GM12878 (cell line): ENCODE measurements around the gene CAMTA1. TPM values are rescaled to one million over a fixed set of nuclear protein-coding genes. Genes with fewer than 3 reads are reported as not detected.

ENCODE experiments used
- ATAC-seq: fragments of 200-7000 bp; cut with Tn5 transposase; 3 replicates; pipeline ENCODE4 v1.9.1; 2020; ENCODE audit warnings: mild to moderate bottlenecking, moderate library complexity
- BruUV-seq: library from RNA; stranded (reverse); fragments of 400-500 nt; replicated peaks from 2 replicates; lab custom pipeline; 2021; lab: Mats Ljungman, UMichigan
- CTCF ChIA-PET: fragments of 300-600 bp; sonication (Branson Sonifier 250); formaldehyde crosslinking; extraction: SDS; loops from one replicate; lab custom pipeline; 2021; ENCODE audit warnings: inconsistent platforms; lab: Yijun Ruan, JAX
- POLR2A ChIA-PET: fragments of 350-600 bp; formaldehyde crosslinking; extraction: SDS; loops from one replicate; lab custom pipeline; 2021; ENCODE audit warnings: inconsistent platforms; lab: Charles Lee
- RAD21 ChIA-PET: fragments of 300-600 bp; sonication (Branson Sonifier 250); formaldehyde crosslinking; loops from one replicate; lab custom pipeline; 2023; ENCODE audit warnings: antibody characterized with exemption; ENCODE audit not compliant: unreplicated experiment; lab: Charles Lee
- SMC1A ChIA-PET: fragments of 300-600 bp; sonication (Branson Sonifier 250); formaldehyde crosslinking; loops from one replicate; lab custom pipeline; 2023; ENCODE audit not compliant: unreplicated experiment, uncharacterized antibody; lab: Charles Lee
- DNase-seq: peaks from one replicate; pipeline ENCODE4 v3.0.0-alpha.2; 2011; ENCODE audit warnings: low read depth, low spot score
- FAIRE-seq: peaks from 3 replicates; lab custom pipeline; 2011; peaks lifted over from hg19 to GRCh38; lab: Jason Lieb, UNC
- H2AFZ ChIP-seq: 2 replicates; pipeline ENCODE4 v1.6.0; 2011; ENCODE audit warnings: low read depth, low read length, control low read depth; ENCODE audit not compliant: control insufficient read depth
- H3K27ac ChIP-seq: 2 replicates; pipeline ENCODE4 v1.5.1; 2011; ENCODE audit warnings: control low read depth; ENCODE audit not compliant: control insufficient read depth, insufficient read depth
- H3K27me3 ChIP-seq, 2 experiments: replicated peaks in 1 of 2; 2 replicates each; pipeline versions ENCODE4 v1.6.0 to v1.6.1; 2011; ENCODE audit warnings: low read length in 1 of 2; ENCODE audit not compliant: control insufficient read depth in 2 of 2, insufficient read depth in 2 of 2
- H3K36me3 ChIP-seq, 2 experiments: 2 replicates each; pipeline ENCODE4 v1.5.1; 2011; ENCODE audit warnings: low read length in 1 of 2; ENCODE audit not compliant: control insufficient read depth in 2 of 2, insufficient read depth in 2 of 2
- H3K4me1 ChIP-seq: 2 replicates; pipeline ENCODE4 v1.6.1; 2011; ENCODE audit warnings: mild to moderate bottlenecking, low read length, moderate library complexity, mixed read lengths; ENCODE audit not compliant: control insufficient read depth, insufficient read depth
- H3K4me2 ChIP-seq: 2 replicates; pipeline ENCODE4 v1.6.0; 2011; ENCODE audit warnings: control low read depth; ENCODE audit not compliant: control insufficient read depth, insufficient read depth
- H3K4me3 ChIP-seq: fragments of 200-600 bp; sonication (generic); 2 replicates; pipeline ENCODE4 v1.5.1; 2016
- H3K79me2 ChIP-seq: 2 replicates; pipeline ENCODE4 v1.6.0; 2011; ENCODE audit warnings: low read length; ENCODE audit not compliant: control insufficient read depth, insufficient read depth
- H3K9ac ChIP-seq: 2 replicates; pipeline ENCODE4 v1.8.0; 2011; ENCODE audit warnings: low read length, control low read depth, mixed read lengths; ENCODE audit not compliant: control insufficient read depth, insufficient read depth
- H3K9me3 ChIP-seq: replicated peaks from 3 replicates; pipeline ENCODE4 v1.5.1; 2011; ENCODE audit warnings: mild to moderate bottlenecking, low read length; ENCODE audit not compliant: control insufficient read depth, insufficient read depth
- H4K20me1 ChIP-seq: 2 replicates; pipeline ENCODE4 v1.6.0; 2011; ENCODE audit not compliant: control insufficient read depth, insufficient read depth
- ASH2L ChIP-seq: fragments of 300-600, 200-600 bp; sonication (generic); IDR thresholded peaks from 2 replicates; pipeline ENCODE4 v1.6.1; 2017; ENCODE audit warnings: low read depth, mild to moderate bottlenecking, borderline replicate concordance
- ATF7 ChIP-seq: fragments of 450-650 bp; IDR thresholded peaks from 2 replicates; pipeline ENCODE4 v1.6.1; 2016; ENCODE audit warnings: low read depth, mild to moderate bottlenecking
- CREB1 ChIP-seq: IDR thresholded peaks from 2 replicates; pipeline ENCODE4 v1.6.1; 2012; ENCODE audit warnings: low read depth, mild to moderate bottlenecking, inconsistent platforms
- IKZF2 ChIP-seq, 2 experiments: fragments of 450-650 bp; IDR thresholded peaks; 2 replicates each; pipeline ENCODE4 v1.6.1; 2017; ENCODE audit warnings: mild to moderate bottlenecking in 2 of 2, moderate library complexity in 2 of 2
- MXI1 ChIP-seq: fragments of 150-350 bp; IDR thresholded peaks from 2 replicates; pipeline ENCODE4 v1.6.1; 2011; ENCODE audit warnings: low read depth, mild to moderate bottlenecking, inconsistent platforms, low read length, improper control_type of control experiment
- POLR2AphosphoS2 ChIP-seq: IDR thresholded peaks from 2 replicates; pipeline ENCODE4 v1.6.1; 2011; ENCODE audit warnings: low read depth, mild to moderate bottlenecking, low read length, improper control_type of control experiment, moderate library complexity
- RAD21 ChIP-seq: IDR thresholded peaks from 2 replicates; pipeline ENCODE4 v1.6.1; 2011; ENCODE audit warnings: mild to moderate bottlenecking, low read depth, low read length, moderate library complexity; ENCODE audit not compliant: insufficient read depth
- RB1 ChIP-seq: fragments of 450-650 bp; formaldehyde crosslinking; IDR thresholded peaks from 2 replicates; pipeline ENCODE4 v1.6.1; 2017; ENCODE audit warnings: mild to moderate bottlenecking, borderline replicate concordance
- SIX5 ChIP-seq: IDR thresholded peaks from 2 replicates; pipeline ENCODE4 v1.6.1; 2011; ENCODE audit warnings: mild to moderate bottlenecking, low read depth, low read length, moderate library complexity; ENCODE audit not compliant: severe bottlenecking
- SMAD5 ChIP-seq: IDR thresholded peaks from 2 replicates; pipeline ENCODE4 v1.6.1; 2016; ENCODE audit warnings: antibody characterized with exemption, low read depth
- ZNF207 ChIP-seq: fragments of 450-650 bp; IDR thresholded peaks from 2 replicates; pipeline ENCODE4 v1.6.1; 2014; ENCODE audit warnings: antibody characterized with exemption, mild to moderate bottlenecking, borderline replicate concordance
- ZNF217 ChIP-seq: fragments of 450-650 bp; IDR thresholded peaks from 2 replicates; pipeline ENCODE4 v1.6.1; 2017; ENCODE audit warnings: antibody characterized with exemption, mild to moderate bottlenecking
- WGBS: methylation state at CpG from one replicate; pipeline ENCODE4 v1.1.6; 2016; ENCODE audit warnings: low lambda C conversion rate; ENCODE audit not compliant: insufficient replicate concordance, insufficient coverage; ENCODE audit errors: missing lambda C conversion rate; 5-methylcytosine and 5-hydroxymethylcytosine counted together
- in situ Hi-C: fragments of 300-500 bp; cut with MboI; formaldehyde crosslinking; loops from 9 replicates; pipeline ENCODE4 v1.14.3; 2018; ENCODE audit warnings: mixed read lengths
- intact Hi-C: fragments of 100-400 bp; cut with micrococcal nuclease; formaldehyde crosslinking; loops from one replicate; pipeline ENCODE4 v1.14.2; 2022; ENCODE audit not compliant: unreplicated experiment
- polyA plus RNA-seq, 11 experiments: library from polyadenylated mRNA; depleted of rRNA in 4 of 11; unstranded in 6 of 11; stranded (reverse) in 5 of 11; fragments of >200 nt; fragmentation: Nextera tagmentation in 4 of 11; fragmentation: Illumina TruSeq in 1 of 11; extraction: Ambion mirVana in 4 of 11; extraction: Trizol in 1 of 11; gene quantifications; 1 replicate in 1 of 11; 2 replicates in 10 of 11; pipeline versions ENCODE4 v1.2.1 to v1.2.3, GENCODE V29; 2011 to 2016; ENCODE audit warnings: inconsistent platforms in 2 of 11, missing spikeins in 2 of 11, low read depth in 1 of 11
- total RNA-seq, 4 experiments: library from RNA; depleted of rRNA in 3 of 4; stranded (reverse); fragments of >200 nt in 3 of 4; fragmentation: Illumina TruSeq in 1 of 4; extraction: Trizol in 1 of 4; gene quantifications; 2 replicates each; pipeline versions ENCODE4 v1.2.1 to v1.2.3, GENCODE V29; 2013 to 2021
- TF ChIP-seq, protein P1 (sequence below): fragments of 450-650 bp; IDR thresholded peaks from 2 replicates; pipeline ENCODE4 v1.6.1; 2017; ENCODE audit warnings: mild to moderate bottlenecking, low read depth, inconsistent platforms; ENCODE audit not compliant: poor library complexity, severe bottlenecking
- TF ChIP-seq, protein P2 (sequence below): fragments of 450-650 bp; IDR thresholded peaks from 2 replicates; pipeline ENCODE4 v1.6.1; 2016; ENCODE audit warnings: mild to moderate bottlenecking, moderate library complexity, borderline replicate concordance

Gene CAMTA1
- total and polyA plus RNA-seq, 10 of the 15 experiments (the other 5 are each of a cell fraction or from before 2014, with no cell fraction given), result 37.7 to 148 (median 76.4) TPM

DNA sequence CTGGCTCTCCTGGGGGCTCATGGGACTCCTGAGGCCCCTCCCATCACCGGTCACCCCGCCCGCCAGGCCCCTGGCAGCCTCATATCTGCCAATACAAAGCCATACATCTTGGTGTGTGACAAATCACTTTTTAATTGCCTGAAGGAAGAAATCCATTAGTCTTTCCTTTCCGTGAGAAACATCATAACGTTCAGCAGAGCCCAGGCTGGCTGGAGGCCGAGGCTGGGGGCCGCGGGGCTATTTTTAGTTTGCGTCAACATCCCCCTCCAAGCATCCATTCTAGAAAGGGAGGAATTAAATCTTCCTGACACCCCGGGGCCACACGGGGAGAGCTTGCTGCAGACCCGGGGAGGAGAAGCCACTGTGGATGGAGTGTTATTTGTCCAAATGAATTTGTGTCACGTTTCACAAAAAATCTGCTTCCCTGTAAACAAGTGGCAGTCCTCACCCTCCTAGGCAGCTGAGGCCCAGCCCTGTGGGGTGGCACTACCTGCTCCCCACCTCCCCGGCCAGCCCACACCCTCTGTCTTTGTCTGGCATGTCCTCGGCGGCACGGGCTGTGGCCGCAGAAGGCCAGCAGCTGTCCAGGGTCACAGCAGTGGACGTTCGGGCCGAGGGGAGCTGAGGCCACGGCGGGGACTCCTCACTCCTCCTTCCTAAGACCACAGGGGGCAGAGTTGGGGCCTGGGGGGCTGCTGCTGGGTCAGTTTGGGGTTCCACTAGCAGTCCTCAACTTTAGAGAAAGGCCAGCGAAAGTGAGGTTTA is 749.0 kb downstream of the CAMTA1 start:
- Histone ChIP-seq H3K9ac (no peak overlapping the region), H3K9me3 (no peaks in the 10 kb centered on the region), H3K4me3 (no peak overlapping the region), H3K27ac (no peak overlapping the region), H3K4me1 (no peaks in the 10 kb centered on the region), H3K36me3 (no peaks in the 10 kb centered on the region), H3K4me2 (no peak overlapping the region), H3K27me3 (no peaks in the 10 kb centered on the region; a peak in 2 of 4 replicates), H3K79me2 (no peaks in the 10 kb centered on the region), H4K20me1 (no peaks in the 10 kb centered on the region), H2AFZ (no peak overlapping the region)
- ChIA-PET CTCF (no interaction called here), SMC1A (no interaction called here), RAD21 (no interaction called here), POLR2A (no interaction called here)
- in situ Hi-C loops, result no loop called here
- intact Hi-C loops, result no loop called here
- no peak for DNase-seq
- ATAC-seq, result no peak
- TF ChIP-seq MXI1, result no peak
- TF ChIP-seq RAD21, result no peak
- no peak for TF ChIP-seq ZNF207
- TF ChIP-seq RB1, result no peak
- no peak for TF ChIP-seq POLR2AphosphoS2
- TF ChIP-seq ZNF217, result no peak
- TF ChIP-seq CREB1, result no peak
- no peak for TF ChIP-seq SIX5
- no peak for TF ChIP-seq SMAD5
- TF ChIP-seq, protein P1, sequence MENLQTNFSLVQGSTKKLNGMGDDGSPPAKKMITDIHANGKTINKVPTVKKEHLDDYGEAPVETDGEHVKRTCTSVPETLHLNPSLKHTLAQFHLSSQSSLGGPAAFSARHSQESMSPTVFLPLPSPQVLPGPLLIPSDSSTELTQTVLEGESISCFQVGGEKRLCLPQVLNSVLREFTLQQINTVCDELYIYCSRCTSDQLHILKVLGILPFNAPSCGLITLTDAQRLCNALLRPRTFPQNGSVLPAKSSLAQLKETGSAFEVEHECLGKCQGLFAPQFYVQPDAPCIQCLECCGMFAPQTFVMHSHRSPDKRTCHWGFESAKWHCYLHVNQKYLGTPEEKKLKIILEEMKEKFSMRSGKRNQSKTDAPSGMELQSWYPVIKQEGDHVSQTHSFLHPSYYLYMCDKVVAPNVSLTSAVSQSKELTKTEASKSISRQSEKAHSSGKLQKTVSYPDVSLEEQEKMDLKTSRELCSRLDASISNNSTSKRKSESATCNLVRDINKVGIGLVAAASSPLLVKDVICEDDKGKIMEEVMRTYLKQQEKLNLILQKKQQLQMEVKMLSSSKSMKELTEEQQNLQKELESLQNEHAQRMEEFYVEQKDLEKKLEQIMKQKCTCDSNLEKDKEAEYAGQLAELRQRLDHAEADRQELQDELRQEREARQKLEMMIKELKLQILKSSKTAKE, result no peak
- no peak for TF ChIP-seq ATF7
- TF ChIP-seq, protein P2, sequence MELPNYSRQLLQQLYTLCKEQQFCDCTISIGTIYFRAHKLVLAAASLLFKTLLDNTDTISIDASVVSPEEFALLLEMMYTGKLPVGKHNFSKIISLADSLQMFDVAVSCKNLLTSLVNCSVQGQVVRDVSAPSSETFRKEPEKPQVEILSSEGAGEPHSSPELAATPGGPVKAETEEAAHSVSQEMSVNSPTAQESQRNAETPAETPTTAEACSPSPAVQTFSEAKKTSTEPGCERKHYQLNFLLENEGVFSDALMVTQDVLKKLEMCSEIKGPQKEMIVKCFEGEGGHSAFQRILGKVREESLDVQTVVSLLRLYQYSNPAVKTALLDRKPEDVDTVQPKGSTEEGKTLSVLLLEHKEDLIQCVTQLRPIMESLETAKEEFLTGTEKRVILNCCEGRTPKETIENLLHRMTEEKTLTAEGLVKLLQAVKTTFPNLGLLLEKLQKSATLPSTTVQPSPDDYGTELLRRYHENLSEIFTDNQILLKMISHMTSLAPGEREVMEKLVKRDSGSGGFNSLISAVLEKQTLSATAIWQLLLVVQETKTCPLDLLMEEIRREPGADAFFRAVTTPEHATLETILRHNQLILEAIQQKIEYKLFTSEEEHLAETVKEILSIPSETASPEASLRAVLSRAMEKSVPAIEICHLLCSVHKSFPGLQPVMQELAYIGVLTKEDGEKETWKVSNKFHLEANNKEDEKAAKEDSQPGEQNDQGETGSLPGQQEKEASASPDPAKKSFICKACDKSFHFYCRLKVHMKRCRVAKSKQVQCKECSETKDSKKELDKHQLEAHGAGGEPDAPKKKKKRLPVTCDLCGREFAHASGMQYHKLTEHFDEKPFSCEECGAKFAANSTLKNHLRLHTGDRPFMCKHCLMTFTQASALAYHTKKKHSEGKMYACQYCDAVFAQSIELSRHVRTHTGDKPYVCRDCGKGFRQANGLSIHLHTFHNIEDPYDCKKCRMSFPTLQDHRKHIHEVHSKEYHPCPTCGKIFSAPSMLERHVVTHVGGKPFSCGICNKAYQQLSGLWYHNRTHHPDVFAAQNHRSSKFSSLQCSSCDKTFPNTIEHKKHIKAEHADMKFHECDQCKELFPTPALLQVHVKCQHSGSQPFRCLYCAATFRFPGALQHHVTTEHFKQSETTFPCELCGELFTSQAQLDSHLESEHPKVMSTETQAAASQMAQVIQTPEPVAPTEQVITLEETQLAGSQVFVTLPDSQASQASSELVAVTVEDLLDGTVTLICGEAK, result no peak
- no peak for TF ChIP-seq ASH2L
- no peak for TF ChIP-seq IKZF2 (IDR thresholded peaks at IDR 0.05)
- FAIRE-seq, result no peak
- BruUV-seq, result no TSS peak
- 20% methylated on average over 24 of the region's 24 CpGs for WGBS
